ENCODE measurements around the gene FTCDNL1.

- TF ChIP-seq CTCF (IDR thresholded peaks at IDR 0.05): no peak
- TF ChIP-seq EZH2 (IDR thresholded peaks at IDR 0.05): no peak
Observed at GRCh38 chr2:199718074-199718473, 132.9 kb downstream of the FTCDNL1 start.

Data from neural progenitor cell (in vitro differentiated cells).